ENCODE results near the gene APPBP2.
A peak's percentile ranks its signal among the peaks of the same experiment; 100 is the strongest.
"Not testable (repeated sequence)": the region's sequence is repeated elsewhere in the genome, so short reads cannot be mapped to it uniquely, and the experiment has no call there.

Gene APPBP2

DNA sequence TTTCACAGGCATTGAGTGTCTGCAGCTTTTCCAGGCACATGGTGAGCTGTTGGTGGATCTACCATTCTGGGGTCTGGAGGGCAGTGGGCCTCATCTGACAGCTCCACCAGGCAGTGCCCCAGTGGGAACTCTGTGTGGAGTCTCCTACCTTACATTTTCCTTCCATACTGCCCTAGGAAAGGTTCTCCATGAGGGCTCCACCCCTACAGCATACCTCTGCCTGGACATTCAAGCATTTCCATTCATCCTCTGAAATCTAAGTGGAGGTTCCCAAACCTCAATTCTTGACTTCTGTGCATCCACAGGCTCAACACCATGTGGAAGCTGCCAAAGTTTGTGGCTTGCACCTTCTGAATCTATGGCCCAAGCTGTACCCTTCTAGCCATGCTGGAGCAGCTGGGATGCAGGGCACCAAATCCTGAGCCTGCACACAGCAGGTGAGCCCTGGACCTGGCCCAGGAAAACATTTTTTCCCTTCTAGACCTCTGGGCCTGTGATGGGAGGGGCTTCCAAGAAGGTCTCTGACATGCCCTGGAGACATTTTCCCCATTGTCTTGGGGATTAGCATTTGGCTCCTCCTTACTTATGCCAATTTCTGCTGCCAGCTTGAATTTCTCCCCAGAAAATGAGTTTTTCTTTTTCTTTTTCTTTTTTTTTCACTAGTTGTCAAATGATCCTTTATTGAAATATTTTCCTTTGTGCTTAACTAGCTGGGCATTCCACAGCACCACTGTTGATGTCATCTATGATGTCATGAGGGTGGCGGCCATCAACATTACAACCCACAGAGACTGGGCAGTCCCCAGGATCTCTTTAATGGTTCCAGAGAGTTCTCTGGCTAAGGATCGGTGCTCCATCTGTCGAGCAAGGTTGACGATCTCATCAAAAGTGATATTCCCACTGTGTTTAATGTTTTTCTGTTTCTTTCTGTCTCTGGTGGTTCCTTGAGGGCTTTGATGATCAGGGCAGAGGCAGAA lies 92.7 kb downstream of the APPBP2 start:
- not testable (repeated sequence) for DNase-seq (ENCODE audit: low read depth in 3 of 3)

DNA sequence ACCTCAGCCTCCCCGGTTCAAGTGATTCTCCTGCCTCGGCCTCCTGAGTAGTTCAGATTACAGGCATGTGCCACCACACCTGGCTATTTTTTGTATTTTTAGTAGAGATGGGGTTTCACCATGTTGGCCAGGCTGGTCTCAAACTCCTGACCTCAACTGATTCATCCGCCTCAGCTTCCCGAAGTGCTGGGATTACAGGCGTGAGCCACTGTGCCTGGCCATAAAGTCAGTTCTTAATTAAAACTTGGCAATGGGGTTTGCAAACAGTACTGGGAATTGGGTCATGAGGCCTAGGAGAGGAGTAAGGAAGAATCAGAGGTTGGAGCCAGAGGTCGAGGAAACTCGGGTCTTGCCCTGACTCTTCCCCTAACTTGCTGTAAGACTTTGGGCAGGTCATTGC lies 95.5 kb downstream of the APPBP2 start:
- not testable (repeated sequence) for DNase-seq (ENCODE audit: low read depth in 3 of 3)

DNA sequence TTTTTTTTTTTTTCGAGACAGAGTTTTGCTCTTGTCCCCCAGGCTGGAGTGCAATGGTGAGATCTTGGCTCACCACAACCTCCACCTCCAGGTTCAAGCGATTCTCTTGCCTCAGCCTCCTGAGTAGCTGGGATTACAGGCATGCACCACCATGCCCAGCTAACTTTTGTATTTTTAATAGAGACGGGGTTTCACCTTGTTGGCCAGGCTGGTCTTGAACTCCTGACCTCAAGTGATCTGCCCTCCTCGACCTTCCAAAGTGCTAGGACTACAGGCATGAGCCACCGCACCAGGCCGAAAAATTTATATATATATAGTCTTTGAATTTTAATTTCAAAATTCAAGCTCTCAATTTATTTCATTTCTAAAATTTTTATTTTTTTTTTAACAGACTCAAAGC lies 97.6 kb downstream of the APPBP2 start:
- not testable (repeated sequence) for DNase-seq (ENCODE audit: low read depth in 3 of 3)

DNA sequence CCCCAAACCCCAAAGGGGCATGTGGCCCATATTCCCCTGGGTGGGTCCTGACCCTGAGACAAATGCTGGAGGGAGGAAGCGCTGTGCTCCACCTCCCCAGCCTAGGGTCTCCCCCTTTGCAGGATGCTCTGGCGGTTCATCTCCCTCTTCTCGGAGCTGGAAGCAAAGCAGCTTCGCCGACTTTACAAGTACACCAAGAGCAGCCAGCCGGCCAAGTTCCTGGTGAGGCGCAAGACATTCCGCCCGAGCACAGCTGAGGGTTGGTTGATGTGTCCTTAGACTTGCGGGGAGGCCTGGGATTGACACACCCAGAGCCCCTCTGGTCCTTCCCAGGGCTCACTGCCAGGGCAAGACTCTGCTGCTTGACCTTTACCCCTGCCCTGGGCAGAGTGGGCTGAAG lies 99.4 kb downstream of the APPBP2 start:
- no peak for DNase-seq (ENCODE audit: low read depth in 3 of 3)

DNA sequence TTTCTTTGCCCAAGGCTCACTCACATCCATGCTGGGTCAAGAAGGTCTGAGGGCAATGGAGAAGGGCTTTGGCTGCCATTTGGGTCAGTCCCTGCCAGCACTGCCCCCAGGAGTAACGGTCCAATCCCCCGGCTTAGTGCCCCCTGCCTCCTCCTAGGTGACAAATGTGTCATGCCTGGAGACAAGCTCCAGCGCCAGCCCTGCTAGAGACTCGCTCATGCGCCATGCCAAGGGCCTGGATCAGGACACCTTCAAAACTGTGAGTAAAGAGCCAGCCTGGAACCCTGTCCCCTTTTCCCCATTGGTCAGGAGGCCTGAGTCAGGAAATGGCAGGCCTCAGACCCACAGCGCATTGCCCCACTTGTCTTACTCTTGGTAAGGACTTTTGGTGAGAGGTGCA lies 100.4 kb downstream of the APPBP2 start:
- DNase-seq (ENCODE audit: low read depth in 3 of 3) = no peak

DNA sequence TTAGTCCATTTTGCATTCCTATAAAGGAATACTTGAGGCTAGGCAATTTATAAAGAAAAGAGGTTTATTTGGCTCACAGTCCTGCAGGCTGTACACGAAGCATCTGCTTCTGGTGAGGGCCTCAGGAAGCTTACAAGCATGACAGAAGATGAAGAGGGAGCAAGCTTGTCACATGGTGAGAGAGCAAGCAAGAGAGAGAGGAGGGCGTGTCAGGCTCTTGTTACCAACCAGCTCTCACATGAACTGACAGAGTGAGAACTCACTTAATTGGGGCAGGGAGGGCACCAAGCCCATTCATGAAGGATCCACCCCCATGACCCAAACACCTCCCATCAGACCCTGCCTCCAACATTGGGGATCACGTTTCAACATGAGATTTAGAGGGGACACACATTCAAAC lies 102.2 kb downstream of the APPBP2 start:
- no peak for DNase-seq (ENCODE audit: low read depth in 3 of 3)

DNA sequence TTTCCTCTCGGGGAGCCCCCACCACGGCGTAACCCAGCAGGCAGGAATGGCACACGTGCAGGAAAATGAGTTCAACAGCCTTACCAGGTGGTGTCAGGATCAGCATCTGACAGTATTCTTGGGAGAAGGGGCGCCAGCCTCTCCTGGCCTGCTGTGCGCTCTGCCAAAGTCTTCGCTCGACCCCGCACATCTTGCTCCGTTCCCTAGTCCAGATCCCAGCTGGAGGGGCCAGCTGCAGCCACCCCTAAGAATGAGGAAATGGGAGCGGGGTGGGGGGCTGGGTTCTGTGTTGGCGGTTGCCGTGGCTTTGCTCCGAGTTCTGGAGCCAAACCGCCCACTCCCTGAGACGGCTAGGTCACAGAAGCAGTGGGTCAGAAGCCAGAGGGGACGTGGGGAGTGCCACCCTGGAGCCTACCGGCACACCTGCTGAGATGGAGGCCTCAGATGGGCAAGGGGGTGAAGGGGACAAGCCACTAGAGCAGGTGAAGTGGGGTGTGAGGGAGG lies 103.8 kb downstream of the APPBP2 start, which contains the start of gene CHCT1:
Gene CHCT1 (plus strand): TSS at position 328 of the 504 bp plus-strand sequence. CDS start 104 bp downstream, at position 432.
- no peak for DNase-seq (ENCODE audit: low read depth in 3 of 3)

DNA sequence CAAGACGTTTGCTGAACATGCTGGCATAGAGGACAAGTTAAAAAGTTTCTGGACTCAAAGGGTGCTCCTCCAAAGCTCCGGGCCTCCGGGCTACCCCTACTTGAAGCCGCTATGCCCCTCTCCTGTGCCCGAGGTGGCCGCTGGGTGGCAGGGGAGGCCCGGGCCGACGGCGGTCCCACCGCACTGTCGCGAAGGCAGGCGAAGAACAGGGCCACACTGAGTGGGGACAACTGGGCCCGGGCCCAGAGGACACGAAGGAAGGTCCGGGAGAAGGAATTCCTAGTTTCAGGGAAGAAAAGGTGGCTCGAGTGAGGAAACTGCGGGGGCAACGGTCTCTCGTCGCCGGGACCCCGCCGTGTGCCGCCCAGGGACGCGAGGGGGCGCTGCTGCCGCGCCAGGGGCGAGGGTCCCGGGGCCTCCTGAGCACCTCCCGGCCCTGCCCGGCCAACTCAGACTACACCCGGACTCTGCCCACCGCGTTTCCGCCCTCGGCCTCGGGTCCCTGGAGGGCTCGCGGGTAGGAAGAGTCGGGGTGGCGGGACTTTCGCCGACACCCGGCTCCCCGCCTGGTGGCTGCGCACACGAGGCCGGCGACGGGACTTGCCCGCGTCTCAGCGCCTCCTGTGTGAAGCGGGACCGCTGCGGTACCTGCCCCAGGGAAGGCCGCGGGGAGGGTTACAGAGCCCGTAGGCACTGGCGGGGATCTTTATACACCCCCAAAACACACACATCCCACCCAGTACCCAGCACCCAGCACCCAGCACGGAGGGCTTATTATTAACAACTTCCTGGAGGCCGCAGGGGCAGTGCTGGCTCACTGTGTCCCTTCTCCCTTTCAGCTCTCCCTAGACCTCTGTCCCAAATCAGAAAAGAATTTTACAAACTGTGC lies 104.5 kb downstream of the APPBP2 start:
- peak; percentile 58 to 65 (median 60) for DNase-seq (ENCODE audit: low read depth in 3 of 3)

DNA sequence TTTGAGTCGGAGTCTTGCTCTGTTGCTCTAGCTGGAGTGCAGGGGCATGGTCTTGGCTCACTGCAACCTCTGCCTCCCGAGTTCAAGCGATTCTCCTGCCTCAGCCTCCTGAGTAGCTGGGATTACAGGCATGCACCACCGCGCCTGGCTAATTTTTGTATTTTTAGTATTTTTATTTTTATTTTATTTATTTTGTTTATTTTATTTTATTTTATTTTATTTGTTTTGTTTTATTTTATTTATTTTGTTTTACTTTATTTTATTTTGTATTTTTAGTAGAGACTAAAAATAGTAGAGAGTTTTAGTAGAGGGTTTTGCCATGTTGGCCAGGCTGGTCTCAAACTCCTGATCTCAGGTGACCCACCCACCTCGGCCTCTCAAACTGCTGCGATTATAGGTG lies 106.2 kb downstream of the APPBP2 start:
- not testable (repeated sequence) for DNase-seq (ENCODE audit: low read depth in 3 of 3)

DNA sequence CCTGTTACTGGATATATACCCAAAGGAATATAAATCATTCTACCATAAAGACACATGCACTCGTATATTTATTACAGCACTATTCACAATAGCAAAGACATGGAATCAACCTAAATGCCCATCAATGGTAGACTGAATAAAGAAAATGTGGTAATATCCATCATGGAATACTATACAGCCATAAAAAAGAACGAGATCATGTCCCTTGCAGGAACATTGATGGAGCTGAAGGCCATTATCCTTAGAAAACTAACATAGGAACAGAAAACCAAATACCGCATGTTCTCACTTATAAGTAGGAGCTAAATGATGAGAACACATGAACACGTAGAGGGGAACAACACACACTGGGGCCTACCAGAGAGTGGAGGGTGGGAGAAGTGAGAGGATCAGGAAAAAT lies 107.0 kb downstream of the APPBP2 start:
- DNase-seq (ENCODE audit: low read depth in 3 of 3) = not testable (repeated sequence)

DNA sequence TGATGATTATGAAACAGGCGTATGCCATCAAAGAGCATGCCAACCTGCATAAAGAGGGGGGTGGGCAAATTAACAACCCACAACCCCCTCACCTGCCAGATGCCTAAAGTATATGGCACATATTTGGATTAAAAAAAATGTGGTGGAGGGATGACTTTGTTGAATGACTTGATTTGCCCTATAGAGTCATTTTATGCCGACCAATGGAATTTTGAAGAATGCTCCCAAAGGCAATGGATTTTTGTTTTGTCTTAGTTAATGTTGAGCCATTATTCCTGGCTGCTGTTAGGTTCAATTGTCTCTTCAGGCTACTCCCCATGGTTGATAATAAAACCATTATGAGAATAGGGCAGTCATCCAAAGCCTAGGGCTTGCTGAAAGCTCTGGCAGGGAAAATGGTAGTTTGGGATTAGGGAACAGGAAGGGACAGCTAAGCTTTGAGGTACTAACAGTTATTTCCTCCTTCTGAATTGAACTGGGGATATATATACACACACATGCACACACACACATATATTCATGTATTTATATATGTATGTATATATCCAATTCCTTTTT lies 109.6 kb downstream of the APPBP2 start:
- no peak for DNase-seq (ENCODE audit: low read depth in 3 of 3)

DNA sequence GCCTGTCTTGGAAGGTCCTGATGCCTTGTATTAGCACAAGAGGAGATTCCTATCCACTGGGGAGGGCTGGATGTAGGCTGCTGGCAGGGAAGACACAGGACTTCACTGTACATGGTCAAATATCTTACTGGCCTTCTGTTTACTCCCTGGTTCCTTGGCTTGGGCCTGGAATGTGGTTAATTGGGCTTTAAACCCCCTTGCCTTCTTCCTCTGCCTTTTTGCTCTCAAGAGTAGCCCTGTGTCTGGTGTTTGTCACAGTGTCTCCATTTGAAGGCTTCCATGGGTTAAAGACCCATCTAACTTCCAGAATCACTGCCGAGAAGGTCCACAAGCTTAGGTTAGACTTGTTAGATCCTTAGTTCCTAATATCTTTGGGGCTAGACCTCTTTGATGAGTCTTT lies 110.9 kb downstream of the APPBP2 start:
- DNase-seq (ENCODE audit: low read depth in 3 of 3) = no peak

DNA sequence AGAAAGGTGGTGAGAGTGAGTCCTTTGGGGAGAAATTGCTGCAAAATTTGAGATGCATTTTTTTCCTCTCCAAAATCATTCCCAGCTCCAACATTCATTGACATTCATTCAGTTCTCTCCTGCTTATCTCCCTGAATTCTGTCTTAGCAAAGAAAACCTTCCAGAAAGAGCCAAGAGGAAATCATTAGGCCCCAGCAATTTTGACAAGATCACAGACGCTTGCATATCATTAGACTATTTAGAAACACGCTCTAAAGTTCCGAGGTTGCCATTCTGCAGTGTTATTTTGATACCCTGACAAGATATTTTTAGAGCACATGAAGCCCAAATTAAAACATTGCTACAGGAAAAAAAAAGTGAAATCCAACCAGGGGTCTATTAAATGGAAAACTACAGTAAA lies 113.3 kb downstream of the APPBP2 start:
- no peak for DNase-seq (ENCODE audit: low read depth in 3 of 3)

DNA sequence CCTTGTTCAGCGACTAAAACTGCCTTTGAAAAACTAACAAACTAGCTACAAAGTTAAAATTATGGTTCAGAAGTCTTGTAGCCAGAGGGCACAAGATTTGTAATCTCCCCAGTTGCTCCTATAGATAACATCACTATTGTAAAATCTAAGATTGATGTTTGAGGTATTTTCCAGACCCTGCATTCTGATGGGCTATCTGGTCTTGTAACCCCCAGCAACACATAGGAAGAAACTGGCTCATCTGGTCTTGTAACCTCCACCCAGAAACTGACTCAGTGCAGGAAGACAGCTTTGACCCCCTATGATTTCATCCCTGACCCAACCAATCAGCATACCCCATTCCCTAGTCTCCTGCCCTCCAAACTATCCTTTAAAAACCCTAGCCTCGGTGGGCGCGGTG lies 116.0 kb downstream of the APPBP2 start:
- no peak for DNase-seq (ENCODE audit: low read depth in 3 of 3)

DNA sequence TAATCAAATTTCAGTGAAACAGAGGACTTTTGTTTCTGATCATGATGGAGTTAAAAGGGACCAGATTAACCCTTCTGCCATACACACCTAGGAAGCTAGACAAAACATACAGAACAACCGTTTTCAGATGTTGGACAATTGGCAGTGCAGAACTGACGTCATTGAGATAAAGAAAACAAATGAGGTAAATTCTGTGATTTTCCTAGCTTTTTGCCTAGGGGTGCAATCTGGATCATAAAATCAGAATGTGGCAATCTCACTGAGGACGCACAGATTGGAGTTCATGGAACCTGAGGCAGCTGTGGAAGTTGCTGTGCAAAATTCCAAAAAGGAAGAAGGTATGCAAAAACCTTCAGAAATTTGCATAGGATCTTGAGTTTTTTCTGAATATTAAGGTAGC lies 119.2 kb downstream of the APPBP2 start:
- no peak for DNase-seq (ENCODE audit: low read depth in 3 of 3)

DNA sequence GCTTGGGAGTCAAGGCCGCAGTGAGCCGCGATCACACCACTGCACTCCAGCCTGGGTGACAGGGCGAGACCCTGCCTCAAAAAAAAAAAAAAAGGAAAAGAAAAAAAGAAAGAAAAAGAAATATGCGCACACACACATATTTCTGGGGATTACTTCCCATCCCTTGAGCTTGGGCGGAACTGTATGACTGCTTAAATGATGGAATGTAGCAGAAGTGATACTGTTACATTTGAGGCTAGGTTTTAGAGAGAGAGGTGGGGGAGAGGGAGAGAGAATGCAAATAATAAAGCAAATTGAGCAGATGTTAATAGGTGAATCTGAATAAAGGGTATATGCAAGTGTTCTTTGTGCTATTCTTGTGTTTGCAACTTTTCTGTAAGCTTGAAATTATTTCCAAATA lies 122.1 kb downstream of the APPBP2 start:
- no peak for DNase-seq (ENCODE audit: low read depth in 3 of 3)

DNA sequence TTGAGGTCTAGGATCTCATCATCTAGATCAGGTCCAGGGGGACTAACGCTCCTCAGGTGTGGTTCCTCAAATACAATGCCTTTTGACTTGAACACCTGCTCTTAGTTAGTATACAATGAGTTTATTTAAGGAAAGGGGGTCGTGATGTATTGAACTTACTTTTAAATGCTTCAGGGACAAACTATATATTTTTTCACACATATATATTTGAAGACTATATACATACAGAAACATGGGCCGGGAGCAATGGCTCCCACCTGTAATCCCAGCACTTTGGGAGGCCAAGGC lies 122.6 kb downstream of the APPBP2 start:
- DNase-seq (ENCODE audit: low read depth in 3 of 3) = no peak

DNA sequence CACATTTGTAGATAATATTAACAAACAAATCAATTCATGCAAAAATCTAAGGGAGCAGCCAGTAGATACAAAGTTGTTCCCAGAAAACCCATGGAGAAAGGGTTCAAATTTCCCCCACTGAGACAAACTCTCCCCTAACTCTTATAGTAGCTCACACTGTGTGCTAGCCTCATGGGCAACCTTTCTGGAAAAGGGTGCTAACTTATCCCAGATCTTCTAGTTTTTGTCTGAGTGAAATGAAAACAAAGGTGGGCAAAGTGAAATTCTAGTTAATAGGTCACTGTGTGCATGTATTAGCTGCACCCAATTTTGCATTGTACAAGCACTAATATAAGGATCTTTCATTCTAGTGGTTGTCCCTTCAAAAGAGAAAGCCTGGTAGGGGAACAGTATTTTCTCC lies 124.2 kb downstream of the APPBP2 start:
- no peak for DNase-seq (ENCODE audit: low read depth in 3 of 3)

DNA sequence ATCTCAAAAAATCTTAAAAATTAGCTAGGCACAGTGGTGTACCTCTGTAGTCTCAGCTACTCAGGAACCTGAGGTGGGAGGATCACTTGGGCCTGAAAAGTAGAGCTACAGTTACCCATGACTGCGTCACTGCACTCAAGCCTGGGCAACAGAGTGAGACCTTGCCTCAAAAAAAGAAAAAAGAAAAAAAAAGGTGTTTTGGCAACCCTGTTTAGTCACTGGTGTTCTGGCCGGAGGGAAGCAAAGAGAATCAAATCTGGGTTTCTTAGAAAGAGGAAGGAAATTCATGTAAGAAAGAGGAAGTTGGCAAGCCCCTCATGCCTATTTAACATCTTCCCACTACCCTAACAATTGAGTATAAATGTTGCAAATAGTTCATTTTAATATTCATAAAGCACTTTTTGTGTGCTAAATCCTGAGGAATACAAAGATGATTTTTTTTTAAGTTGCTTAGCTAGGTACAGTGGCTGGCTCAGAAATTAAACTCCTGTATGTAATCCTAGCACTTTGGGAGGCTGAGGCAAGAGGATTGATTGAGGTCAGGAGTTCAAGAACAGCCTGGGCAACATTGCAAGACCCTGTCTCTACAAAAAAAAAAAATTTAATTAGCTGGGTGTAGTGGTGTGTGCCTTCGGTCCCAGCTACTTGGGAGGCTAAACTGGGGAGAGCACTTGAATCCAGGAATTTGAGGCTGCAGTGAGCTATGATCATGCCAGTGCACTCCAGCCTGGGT lies 127.6 kb downstream of the APPBP2 start:
- DNase-seq (ENCODE audit: low read depth in 3 of 3) = no peak

DNA sequence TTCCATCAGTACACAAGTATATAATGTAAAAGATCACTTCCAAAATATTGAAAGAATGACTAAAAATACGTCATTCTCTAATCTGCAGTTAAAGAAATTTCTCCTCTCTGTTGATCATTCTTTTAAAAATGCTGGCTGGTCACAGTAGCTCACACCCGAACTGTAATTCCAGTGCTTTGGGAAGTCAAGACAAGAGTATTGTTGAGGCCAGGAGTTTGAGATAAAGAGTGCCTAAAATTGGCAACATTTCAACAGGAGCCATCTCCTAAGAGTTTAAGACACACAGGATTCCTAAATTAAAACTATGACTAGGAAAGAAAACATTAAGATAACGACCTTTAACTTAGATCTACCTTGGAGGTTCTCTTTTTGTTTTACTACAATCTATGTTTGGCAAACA lies 129.6 kb downstream of the APPBP2 start:
- no peak for DNase-seq (ENCODE audit: low read depth in 3 of 3)

DNA sequence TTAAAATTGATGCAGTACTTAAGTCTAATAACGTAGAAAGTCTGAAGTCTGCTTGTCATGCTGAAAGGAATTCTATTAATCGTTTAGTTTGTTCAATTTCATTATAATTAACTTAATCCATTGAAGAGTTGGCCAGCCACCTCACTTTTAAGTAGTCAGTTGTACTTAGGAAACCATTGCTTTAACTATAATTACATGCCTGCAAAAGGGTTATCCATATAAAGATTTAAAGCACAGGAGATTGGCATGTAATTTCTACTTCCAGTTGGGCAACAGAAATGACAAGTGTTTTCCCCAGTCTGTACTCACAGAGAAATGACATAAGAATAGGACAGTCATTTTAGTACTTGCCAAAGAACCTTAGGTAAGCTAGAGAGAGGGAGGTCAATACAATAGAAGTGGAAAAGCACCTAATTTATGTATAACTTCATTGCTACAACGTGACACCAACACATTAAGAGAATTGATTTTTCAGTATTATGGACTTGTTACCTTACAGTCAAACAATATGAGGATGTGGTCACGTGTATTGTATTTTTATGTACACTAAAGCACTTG lies 130.5 kb downstream of the APPBP2 start:
- no peak for DNase-seq (ENCODE audit: low read depth in 3 of 3)
